ENCODE measurements around the gene AQP10.
"Not testable (repeated sequence)": the region's sequence is repeated elsewhere in the genome, so short reads cannot be mapped to it uniquely, and the experiment has no call there.

AQP10 gene

GRCh38 chr1:154346276-154346917, 25.5 kb downstream of the AQP10 start:
- DNase-seq: no peak

GRCh38 chr1:154347961-154348360, 27.1 kb downstream of the AQP10 start:
- no peak for DNase-seq

DNA sequence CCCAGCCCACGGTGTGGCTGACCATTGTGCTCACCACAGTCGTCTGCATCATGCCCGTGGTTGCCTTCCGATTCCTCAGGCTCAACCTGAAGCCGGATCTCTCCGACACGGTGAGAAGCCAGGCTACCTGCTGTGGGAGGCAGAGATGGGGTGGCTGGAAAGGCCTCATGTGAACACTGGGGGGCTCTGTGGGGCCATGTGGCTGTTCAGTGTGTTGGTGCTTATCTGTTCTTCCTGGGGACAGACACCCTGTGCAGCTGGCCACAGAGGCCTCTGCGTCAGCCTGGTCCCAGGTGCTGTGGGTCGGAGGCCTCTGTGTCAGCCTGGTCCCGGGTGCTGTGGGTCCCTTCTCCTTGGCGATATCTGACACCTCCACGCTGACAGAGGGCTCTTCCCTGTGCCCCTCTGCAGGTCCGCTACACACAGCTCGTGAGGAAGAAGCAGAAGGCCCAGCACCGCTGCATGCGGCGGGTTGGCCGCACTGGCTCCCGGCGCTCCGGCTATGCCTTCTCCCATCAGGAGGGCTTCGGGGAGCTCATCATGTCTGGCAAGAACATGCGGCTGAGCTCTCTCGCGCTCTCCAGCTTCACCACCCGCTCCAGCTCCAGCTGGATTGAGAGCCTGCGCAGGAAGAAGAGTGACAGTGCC, 27.7 kb downstream of the AQP10 start:
- no peak for DNase-seq

GRCh38 chr1:154349121-154349520, 28.2 kb downstream of the AQP10 start:
- DNase-seq: no peak

DNA sequence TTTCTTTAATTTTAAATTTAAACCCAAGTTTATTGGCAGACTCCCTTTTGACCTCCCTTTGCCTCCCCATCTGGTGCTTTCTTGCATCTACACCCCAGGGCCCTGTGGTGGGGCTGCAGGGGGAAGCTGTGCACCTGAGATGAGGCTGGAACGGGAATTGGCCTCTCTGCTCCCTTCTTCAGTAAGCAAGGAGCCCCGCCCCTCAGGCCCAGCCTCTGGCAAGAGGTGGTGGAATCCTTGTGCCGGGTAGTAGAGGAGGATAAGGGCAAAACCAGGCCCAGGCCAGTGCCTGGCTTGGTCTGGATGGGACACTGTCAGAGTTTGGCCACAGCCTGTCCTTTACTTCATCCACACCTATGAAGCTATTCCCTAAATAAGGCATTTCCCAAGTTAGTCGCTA, 29.5 kb downstream of the AQP10 start:
- DNase-seq: no peak

- no peak for DNase-seq
Observed at GRCh38 chr1:154351363-154352068, 30.6 kb downstream of the AQP10 start.

DNA sequence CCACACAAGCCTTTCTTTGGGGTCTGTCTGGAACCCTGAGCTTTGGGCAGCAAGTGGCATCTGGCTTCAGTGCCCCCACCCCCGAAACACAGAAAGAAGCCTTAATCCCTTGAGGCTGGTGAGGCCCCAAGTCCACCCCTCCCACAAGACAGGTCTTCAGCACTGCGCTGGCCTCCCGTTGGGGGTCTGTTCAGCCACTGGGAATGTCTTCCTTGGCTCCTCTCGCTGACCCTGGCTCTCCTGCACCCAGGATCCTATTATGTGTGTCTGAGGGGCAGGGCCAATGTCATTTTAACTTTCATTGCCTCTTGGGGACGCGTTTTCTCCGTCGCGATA, 31.3 kb downstream of the AQP10 start:
- no peak for DNase-seq

DNA sequence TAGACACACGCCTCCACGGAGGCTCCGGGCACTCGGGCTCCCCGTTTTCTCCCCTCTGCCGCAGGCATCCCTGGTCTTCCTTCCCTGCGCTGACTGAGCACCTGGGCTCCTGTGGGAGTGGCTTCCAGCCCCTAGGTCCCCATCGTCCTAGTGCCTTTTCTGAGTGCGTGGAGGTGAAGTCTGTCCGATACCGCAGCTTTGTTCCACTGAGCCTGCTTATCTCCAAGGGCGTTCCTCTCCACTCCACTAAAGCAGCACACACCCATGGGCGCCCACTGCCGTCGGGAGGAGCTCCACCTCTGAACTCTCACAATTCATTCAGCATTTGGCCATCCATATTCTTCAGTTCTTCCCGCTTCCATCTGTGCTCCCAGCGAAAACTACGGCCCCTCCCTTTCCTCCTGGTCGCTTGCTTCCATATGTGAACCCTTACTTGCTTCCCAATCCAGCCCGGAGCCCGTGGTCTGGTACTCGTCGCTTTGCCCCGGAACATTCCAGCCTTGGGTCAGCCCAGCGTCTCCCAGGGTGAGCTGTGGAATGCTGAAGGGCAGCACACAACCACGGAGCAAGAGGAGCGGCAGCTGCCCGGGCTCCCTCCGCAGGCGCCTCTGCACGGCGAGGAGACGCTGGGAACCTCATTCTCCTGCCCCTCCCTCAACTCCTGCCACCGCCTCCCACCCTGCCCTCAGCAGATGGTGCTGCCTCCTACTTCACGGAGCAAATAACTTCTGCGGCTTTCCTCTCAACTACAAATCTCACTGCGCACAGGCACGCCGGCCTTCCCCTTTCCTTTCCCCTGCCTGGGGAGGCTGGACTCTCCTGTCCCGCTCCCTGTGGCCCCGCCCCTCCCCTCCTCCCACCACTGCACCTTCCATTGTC, 31.9 kb downstream of the AQP10 start:
- DNase-seq: peak; percentile 26

GRCh38 chr1:154353460-154353904, 32.6 kb downstream of the AQP10 start:
- no peak for DNase-seq

DNA sequence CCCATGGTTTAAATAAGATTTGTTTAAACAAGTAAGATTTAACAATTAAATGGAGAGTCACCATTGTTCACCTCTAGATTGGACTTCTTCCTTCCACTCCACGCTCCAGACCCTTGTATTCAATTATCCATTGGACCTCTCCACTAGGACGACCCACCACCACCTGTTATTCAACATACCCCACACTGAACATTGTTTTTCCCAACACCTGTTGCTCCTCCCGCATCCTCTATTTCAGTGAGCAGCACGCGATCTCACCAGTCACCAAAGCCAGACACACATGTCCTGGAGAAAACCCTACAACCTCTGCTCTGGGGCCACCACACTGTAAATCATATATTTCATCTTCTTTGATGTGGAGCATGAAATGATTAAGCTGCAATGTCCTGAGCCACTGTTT, 33.1 kb downstream of the AQP10 start:
- no peak for DNase-seq

- DNase-seq: no peak
Observed at GRCh38 chr1:154358519-154358918, 37.6 kb downstream of the AQP10 start.

DNA sequence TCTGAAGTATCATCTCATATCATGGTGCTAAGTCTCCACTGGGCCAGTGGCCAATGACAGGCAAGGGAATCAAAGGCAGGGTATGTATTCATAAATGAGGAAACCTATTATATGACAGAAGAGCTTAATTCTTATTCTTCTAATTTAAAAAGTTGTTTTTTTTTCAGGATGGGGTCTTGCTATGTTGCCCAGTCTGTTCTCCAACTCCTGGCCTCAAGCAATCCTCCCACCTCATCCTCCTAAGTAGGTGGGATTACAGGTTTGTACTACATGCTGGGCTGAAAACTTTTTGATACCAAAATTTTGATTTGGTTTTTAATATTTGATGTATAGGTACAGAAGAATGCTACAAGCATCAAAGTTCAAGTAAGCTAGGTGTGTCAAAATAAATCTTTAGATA, 39.4 kb downstream of the AQP10 start:
- DNase-seq: no peak

DNA sequence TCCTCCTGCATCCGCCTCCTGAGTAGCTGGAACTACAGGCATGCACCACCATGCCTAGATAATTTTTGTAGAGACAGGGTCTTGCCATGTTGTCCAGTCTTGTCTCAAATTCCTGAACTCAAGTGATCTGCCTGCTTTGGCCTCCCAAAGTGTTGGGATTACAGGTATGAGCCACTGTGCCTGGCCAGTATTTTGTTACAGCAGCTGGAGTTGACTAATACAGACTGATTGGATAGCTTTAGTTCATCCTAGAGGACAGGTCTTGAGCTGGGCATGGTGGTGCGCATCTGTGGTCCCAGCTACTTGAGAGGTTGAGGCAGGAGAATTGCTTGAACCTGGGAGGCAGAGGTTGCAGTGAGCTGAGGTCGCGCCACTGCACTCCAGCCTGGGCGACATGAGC, 40.0 kb downstream of the AQP10 start:
- not testable (repeated sequence) for DNase-seq

DNA sequence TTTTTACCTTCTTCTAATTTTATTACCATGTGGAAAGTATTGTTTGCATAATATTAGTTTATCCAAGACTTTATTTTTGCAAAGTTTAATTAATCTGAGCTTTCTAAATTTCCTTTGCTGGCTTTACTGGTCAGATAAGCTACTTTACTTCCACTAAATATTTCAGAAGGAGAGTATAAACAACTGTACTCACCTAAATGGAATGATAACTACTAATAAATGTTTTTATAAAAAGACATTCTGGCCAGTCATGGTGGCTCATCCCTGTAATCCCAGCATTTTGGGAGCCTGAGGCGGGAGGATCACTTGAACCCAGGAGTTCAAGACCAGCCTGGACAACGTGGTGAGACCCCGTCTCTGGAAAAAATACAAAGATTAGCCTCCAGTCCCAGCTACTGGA, 40.5 kb downstream of the AQP10 start:
- DNase-seq: no peak

GRCh38 chr1:154371436-154371835, 50.5 kb downstream of the AQP10 start:
- DNase-seq: no peak

DNA sequence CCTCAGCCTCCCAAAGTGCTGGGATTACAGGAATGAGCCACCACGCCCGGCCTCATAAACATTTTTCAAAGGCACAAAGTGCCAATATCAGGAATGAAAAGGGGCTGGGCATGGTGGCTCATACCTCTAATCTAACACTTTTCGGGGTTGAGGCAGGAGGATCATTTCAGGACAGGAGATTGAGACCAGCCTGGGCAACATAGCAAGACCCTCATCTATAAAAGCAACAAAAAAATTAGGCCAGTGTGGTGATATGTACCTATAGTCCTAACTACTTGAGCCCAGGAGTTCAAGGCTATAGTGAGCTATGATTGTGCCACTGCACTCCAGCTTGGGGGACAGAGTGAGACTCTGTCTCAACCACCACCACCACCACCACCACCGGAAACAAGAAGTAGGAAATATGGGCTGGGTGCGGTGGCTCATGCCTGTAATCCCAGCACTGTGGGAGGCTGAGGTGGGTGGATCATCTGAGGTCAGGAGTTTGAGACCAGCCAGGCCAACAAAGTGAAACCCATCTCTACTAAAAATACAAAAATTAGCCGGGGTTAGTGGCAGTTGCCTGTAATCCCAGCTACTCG, 53.0 kb downstream of the AQP10 start:
- DNase-seq: not testable (repeated sequence)

Data from CD4-positive, alpha-beta T cell treated with Interferon gamma for 1 hour (primary cell).